Measurements from ENCODE around the gene ISLR2.
"Not testable (repeated sequence)": the region's sequence is repeated elsewhere in the genome, so short reads cannot be mapped to it uniquely, and the experiment has no call there.

The ISLR2 gene

GRCh38 chr15:74156678-74157411 is 26.5 kb downstream of the ISLR2 start:
- peak in 13 of 58 donors; percentile 13 to 77 (median 36) for DNase-seq

- peak in 1 of 58 donors; percentile 28 for DNase-seq
Observed at GRCh38 chr15:74157868-74158827, 27.8 kb downstream of the ISLR2 start.

DNA sequence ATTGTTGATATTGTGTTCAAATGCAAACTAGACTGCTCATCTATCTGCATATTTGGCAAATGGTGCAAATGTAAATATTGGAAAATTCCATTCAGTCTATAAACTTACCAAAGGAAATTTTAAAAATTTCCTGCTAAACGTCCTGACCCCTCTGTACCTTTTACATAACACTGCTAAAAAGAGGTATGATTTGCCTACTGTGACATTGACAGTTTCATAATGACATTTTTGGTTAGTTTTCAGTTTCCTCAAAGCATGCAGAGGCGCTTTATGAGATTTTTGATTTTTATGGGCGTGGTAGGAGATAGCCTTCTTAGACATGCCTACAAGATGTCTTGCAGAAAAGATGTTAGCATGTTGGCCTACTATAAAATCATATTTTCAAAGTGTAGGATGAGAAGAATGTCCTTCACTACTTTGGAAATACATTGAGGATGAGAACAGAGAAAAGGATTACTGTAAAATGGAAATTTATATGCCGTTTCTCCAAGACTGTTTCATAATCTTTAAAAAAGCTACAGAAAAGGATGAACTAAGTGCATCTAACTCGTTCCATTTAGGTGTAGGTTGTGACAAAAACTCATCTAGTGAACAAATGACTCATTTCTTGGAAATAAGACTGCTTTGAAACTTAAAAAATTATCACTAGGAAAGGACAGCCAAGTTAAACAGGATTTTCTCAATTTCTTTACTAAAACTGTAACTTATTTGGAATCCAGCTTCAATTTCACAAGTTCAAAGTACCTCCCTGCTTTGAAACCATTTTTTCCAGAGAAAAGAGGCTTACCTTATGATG is 28.7 kb downstream of the ISLR2 start:
- DNase-seq: no peak

- no peak for DNase-seq
Observed at GRCh38 chr15:74159773-74160172, 29.4 kb downstream of the ISLR2 start.

DNA sequence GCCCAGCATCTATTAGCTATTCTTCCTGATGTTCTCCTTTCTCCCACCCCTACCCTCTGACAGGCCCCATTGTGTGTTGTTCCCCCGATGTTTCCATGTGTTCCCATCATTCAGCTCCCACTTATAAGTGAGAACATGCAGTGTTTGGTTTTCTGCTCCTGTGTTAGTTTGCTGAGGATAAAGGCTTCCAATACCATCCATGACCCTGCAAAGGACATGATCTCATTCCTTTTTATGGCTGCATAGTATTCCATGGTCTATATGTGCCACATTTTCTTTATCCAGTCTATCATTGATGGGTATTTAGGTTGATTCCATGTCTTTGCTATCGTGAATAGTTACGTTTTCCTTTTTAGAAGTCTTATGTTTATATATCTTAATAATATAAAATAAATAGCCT is 30.0 kb downstream of the ISLR2 start:
- DNase-seq: not testable (repeated sequence)

DNA sequence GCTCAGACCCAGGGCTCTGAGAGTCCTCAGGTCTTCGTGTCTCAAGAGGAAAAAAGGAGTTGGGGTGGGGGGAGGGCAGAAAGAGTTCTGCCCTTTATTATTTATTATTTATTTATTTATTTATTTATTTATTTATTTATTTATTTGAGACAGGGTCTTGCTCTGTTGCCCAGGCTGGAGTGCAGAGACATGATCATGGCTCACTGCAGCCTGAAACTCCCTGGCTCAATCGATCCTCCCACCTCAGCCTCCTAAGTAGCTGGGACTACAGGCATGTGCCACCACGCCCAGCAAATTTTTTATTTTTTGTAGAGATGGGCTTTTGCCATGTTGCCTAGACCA is 31.8 kb downstream of the ISLR2 start:
- not testable (repeated sequence) for DNase-seq

GRCh38 chr15:74165461-74165860 is 35.1 kb downstream of the ISLR2 start:
- DNase-seq: no peak

GRCh38 chr15:74167891-74168331 is 37.5 kb downstream of the ISLR2 start:
- no peak for DNase-seq

GRCh38 chr15:74168711-74169126 is 38.3 kb downstream of the ISLR2 start:
- DNase-seq: no peak

DNA sequence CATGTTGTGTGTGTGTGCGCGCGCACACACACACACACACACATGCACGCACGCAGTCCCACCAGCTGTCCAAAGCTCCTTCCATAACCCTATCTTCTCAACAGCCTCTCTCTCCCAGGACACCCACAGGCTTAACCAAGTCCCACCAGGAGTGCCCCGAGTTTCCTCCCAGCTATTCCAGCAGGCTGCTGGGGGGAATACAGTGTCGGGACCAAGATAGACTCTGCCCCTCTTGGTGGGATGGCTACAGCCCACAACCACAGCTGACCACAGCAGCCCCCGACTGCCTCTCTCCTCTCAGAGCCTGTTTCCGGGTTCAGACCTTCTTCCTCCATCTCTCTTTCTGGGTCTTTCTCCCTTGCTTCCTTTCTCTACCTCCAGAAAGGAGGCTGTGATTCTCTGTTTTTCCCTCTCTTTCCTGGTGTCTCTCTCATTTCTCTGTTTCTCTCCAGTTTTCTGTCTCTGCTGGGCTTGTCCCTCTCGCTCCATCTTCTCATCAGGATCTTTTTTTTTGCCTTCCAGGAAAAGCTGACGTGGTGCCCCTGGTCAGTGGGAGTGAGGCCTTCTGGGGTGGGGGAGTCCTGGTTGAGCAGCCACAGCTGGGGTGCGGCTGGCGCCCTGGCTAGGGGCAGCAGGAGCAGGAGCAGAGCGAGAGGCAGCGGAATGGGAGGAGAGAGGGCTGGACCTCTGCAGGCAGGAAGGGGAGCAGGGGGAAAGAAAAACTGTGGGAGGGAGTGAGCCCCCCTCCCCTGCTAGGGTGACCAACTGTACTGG is 39.9 kb downstream of the ISLR2 start:
- no peak for DNase-seq

- no peak for DNase-seq
Observed at GRCh38 chr15:74170875-74171578, 40.6 kb downstream of the ISLR2 start.

- DNase-seq: no peak
Observed at GRCh38 chr15:74171965-74172541, 41.7 kb downstream of the ISLR2 start.

- DNase-seq: no peak
Observed at GRCh38 chr15:74172701-74173379, 42.5 kb downstream of the ISLR2 start.

DNA sequence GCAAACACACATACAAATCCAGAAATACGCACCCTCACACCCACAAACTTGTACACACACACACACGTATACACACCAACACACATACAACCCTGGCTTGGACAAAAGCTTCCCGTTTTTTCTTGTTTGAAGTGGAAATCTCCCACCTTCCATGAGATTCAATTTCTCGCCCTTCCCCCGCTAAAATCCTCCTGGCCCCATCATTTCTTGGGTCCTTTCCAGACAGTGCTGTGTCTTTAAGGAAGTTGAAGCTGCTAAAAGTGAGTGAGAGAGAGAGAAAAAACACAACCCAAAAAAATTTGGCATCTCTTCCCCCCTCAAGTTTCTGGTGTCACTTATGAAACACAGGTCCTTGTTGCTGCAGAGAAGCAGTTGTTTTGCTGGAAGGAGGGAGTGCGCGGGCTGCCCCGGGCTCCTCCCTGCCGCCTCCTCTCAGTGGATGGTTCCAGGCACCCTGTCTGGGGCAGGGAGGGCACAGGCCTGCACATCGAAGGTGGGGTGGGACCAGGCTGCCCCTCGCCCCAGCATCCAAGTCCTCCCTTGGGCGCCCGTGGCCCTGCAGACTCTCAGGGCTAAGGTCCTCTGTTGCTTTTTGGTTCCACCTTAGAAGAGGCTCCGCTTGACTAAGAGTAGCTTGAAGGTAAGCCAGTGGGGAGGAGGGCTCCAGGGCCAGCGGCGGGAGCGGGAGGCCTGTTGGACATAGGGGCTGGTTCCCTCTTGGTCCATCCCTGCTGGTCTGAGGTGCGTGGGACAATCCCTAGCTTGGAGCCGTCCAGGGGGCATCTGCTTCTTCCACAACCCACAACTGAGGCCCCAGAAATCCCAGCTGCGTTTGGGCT is 43.2 kb downstream of the ISLR2 start, which contains the start of gene ISLR:
ISLR (plus strand) TSS at position 331 of the 839 bp plus-strand sequence. CDS start 1,149 bp downstream, outside the sequence.
- peak in 1 of 58 donors; percentile 11 for DNase-seq

DNA sequence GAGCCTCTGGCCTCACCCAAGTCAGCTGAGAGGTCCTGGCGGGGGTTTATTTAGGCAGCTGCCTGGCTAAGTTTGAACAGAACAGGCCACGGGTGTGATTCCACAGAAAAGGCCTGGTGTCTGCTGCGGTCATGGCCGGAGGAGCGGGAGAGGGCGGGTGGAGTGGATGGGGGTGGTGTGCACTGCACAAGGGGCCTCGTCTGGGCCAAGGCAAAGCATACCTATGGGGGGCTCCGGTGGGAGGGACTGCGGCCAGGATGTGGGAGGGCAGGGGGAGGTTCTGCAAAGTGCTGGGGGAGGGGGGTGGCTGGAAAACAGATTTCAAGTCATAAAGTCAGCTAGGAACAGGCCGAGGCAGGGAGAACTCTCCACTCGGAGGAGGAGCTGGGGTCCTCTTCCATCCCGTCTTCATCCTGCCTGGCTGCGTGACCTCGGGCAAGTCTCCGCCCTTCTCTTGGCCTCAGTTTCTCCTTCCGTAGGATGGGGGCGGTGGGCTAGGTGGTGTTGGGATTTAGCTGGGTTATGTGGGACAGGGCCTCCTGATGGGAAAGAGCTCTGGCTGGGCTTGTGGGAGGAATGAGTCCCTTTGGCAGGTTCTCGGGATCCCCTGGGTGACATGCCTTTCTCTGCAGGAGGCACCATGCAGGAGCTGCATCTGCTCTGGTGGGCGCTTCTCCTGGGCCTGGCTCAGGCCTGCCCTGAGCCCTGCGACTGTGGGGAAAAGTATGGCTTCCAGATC is 44.0 kb downstream of the ISLR2 start:
- no peak for DNase-seq

GRCh38 chr15:74174958-74175253 is 44.5 kb downstream of the ISLR2 start:
- DNase-seq: no peak

Measured in anterior cingulate cortex (tissue), 58 donors.